GM10847 (cell line): Measurements from ENCODE around the gene ADH4.

Experiments used
- POLR2A ChIP-seq: IDR thresholded peaks from 2 replicates; pipeline ENCODE4 v1.6.1; 2011; ENCODE audit not compliant: insufficient read length; ENCODE audit errors: extremely low read depth

ADH4 gene

GRCh38 chr4:99149426-99150019, 5.4 kb upstream of the ADH4 start:
- TF ChIP-seq POLR2A, result no peak

GRCh38 chr4:99148550-99148949, 4.5 kb upstream of the ADH4 start:
- TF ChIP-seq POLR2A, result no peak

- TF ChIP-seq POLR2A, result no peak
Observed at GRCh38 chr4:99144587-99144986, 490 bp upstream of the ADH4 start.

DNA sequence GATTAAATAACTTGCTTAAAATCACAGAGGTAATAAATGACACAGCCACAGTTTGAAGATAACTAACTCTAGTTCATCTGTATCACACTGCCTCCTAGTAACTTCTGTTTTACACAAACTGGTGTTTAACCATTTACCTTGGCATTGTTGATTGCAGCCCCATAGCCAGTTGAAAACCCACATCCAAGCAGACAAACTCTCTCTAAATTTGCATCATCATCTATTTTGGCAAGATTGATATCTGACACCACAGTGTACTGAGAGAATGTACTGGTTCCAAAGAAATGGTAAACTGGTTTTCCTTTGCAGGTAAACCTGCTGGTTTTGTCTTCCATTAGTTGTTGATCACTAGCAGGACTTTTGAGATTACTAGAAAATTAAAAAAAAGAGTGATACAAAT, 7.8 kb downstream of the ADH4 start:
- TF ChIP-seq POLR2A, result no peak

DNA sequence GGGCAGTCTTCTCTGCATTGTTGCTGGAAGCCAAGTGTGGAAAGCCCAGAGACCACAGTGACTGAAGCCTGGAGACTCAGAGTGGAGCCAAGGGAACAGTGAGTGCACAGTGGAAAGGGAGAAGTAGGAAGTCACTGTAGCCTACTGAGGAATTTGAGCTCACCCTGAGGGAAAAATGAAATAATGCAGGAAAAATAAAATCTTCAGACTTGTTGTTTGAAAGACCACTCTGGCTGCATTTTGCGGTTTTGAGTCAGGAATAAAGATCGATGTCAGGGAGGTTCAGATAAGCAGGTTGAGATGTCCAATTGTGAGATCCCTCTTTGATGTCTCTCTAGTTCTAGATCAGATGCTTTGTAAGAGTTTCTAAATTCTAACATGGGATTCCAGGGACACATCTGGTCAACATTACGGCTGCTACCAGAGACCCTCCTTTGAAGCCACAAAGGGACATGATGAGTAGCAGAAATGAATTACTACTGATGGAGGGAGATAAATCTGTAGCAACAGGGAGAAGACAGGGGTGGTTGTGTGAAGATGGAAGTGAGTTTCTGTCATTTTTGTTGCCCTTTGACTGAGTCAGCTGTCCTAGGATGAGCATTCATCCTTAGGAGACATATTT, 8.4 kb downstream of the ADH4 start:
- no peak for TF ChIP-seq POLR2A

- TF ChIP-seq POLR2A, result no peak
Observed at GRCh38 chr4:99134586-99134985, 9.5 kb downstream of the ADH4 start.

DNA sequence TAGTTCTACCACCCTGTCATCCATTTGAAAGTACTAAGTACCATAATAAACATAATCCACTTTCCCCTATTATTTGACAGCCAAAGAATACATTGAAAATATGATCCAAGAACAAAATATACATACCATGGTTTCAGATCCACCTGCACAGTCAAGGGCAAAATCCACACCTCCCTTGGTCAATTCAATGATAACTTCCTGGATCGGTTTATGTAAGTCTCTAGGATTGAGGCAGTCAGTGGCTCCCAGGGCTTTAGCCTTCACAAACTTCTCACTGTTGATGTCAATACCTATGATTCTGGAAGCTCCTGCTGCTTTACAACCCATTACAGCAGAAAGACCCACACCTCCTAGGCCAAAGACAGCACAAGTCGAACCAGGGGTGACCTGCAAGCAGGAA, 12.7 kb downstream of the ADH4 start:
- no peak for TF ChIP-seq POLR2A

- no peak for TF ChIP-seq POLR2A
Observed at GRCh38 chr4:99126376-99126775, 17.7 kb downstream of the ADH4 start.

- TF ChIP-seq POLR2A, result no peak
Observed at GRCh38 chr4:99121008-99121407, 23.1 kb downstream of the ADH4 start.

- TF ChIP-seq POLR2A, result no peak
Observed at GRCh38 chr4:99120501-99120900, 23.6 kb downstream of the ADH4 start.

GRCh38 chr4:99117876-99118693, 26.0 kb downstream of the ADH4 start:
- TF ChIP-seq POLR2A, result no peak

- no peak for TF ChIP-seq POLR2A
Observed at GRCh38 chr4:99104153-99104552, 39.9 kb downstream of the ADH4 start.

- no peak for TF ChIP-seq POLR2A
Observed at GRCh38 chr4:99103166-99103565, 40.9 kb downstream of the ADH4 start.

DNA sequence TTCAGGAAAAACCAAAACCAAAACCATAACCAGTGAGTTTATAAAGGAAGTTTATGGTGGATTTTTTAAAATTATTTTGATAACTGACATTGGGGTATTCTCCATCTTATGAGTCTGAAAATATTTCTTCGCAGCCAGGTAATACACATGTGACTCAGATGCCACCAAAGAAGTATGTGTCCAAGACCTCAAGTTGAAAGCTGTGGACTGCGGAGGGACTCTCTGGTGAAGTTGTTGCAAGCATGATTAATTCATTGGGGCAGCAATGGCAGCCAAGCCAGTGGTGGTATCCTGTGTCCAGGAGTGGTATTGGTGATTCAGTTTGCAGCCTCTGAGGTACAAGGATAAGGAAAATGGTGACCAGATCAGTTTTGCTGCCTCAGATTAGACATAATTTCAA, 41.5 kb downstream of the ADH4 start:
- no peak for TF ChIP-seq POLR2A

- TF ChIP-seq POLR2A, result no peak
Observed at GRCh38 chr4:99100876-99101275, 43.2 kb downstream of the ADH4 start.

- TF ChIP-seq POLR2A, result no peak
Observed at GRCh38 chr4:99099311-99099710, 44.8 kb downstream of the ADH4 start.
